Activated naive CD4-positive, alpha-beta T cell treated with anti-CD3 and anti-CD28 coated beads, Interleukin-2, amount 50 U/mL, for 24 hours (primary cell): ENCODE data around the gene KLK5.

Experiments
- H3K27ac Mint-ChIP-seq: one replicate; pipeline ENCODE4 v1.8.0; 2021; ENCODE audit warnings: mild to moderate bottlenecking, mixed read lengths
- H3K27me3 Mint-ChIP-seq: one replicate; pipeline ENCODE4 v1.8.0; 2021; ENCODE audit warnings: mixed read lengths
- H3K36me3 Mint-ChIP-seq: one replicate; pipeline ENCODE4 v1.8.0; 2021; ENCODE audit warnings: mixed read lengths
- H3K4me1 Mint-ChIP-seq: one replicate; pipeline ENCODE4 v1.8.0; 2021; ENCODE audit warnings: mixed read lengths
- H3K4me3 Mint-ChIP-seq: one replicate; pipeline ENCODE4 v1.8.0; 2021; ENCODE audit warnings: mild to moderate bottlenecking, mixed read lengths
- H3K9me3 Mint-ChIP-seq: one replicate; pipeline ENCODE4 v1.8.0; 2021; ENCODE audit warnings: mixed read lengths

Gene KLK5

DNA sequence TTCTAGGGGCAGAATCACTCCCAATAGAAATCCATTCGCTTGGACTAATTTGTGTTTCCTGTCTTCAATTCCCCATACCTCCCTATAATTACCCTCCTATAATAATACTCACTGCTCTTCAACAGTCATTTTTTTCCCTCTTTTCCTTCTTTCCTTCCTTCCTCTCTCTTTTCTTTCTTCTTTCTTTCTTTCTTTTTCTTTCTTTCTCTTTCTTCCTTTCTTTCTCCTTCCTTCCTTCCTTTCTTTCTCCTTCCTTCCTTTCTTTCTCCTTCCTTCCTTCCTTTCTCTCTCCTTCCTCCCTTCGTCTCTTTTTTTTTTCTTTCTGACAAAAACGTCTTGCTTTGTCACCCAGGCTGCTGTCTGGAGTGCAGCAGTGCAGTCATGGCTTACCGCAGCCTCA, 8.0 kb downstream of the KLK5 start:
- no peaks in the 10 kb centered on the region for H3K4me1 Mint-ChIP-seq
- no peaks in the 10 kb centered on the region for H3K9me3 Mint-ChIP-seq
- H3K4me3 Mint-ChIP-seq, result no peak overlapping the region
- H3K27me3 Mint-ChIP-seq, result peaks cover 22% of the 10 kb centered on the region
- no peak overlapping the region for H3K27ac Mint-ChIP-seq
- H3K36me3 Mint-ChIP-seq, result no peaks in the 10 kb centered on the region

DNA sequence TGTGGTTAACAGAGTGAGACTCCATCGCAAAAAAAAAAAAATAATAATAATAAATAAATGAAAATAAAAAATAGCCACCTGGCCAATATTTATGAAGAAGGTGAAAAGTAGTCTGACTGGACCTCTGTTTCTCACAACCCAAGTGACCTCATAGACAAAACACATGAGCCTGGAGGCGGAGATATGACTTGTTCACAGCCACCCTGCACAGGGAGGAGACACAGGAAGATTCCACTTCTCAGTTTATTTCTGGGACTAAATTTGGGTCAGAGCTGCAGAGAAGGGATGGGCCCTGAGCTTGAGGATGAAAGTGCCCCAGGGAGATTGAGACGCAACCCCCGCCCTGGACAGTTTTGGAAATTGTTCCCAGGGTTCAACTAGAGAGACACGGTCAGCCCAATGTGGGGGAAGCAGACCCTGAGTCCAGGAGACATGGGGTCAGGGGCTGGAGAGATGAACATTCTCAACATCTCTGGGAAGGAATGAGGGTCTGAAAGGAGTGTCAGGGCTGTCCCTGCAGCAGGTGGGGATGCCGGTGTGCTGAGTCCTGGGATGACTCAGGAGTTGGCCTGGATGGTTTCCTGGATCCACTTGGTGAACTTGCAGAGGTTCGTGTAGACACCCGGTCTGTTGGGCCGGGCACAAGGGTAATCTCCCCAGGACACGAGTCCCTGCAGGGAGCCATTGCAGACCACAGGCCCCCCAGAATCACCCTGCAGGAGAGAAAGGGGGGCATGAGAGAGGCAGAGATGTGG, 9.6 kb downstream of the KLK5 start:
- no peaks in the 10 kb centered on the region for H3K36me3 Mint-ChIP-seq
- H3K4me1 Mint-ChIP-seq, result no peaks in the 10 kb centered on the region
- peaks cover 19% of the 10 kb centered on the region for H3K27me3 Mint-ChIP-seq
- H3K27ac Mint-ChIP-seq, result no peak overlapping the region
- no peak overlapping the region for H3K4me3 Mint-ChIP-seq
- H3K9me3 Mint-ChIP-seq, result no peaks in the 10 kb centered on the region

DNA sequence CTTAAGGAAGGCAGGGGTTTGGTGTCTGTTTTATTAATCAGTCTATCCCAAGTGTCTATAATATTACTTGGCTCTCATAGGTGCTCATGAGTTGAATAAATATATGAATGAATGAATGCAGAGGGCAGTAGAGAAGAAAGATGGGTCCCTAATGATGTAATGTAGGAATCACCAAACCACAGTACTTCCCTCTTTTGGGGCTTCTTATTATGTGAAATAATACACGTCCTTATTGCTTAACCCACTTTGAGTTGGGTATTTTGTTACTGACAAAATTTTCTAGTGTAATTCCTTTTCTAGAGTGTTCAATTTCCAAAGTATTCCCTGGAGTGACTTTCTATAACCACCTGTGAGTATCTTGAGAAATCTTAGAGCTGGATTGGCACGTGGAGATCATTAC, 13.2 kb downstream of the KLK5 start:
- no peaks in the 10 kb centered on the region for H3K36me3 Mint-ChIP-seq
- H3K9me3 Mint-ChIP-seq, result no peaks in the 10 kb centered on the region
- no peaks in the 10 kb centered on the region for H3K4me1 Mint-ChIP-seq
- no peak overlapping the region for H3K4me3 Mint-ChIP-seq
- H3K27ac Mint-ChIP-seq, result no peak overlapping the region
- peaks cover 21% of the 10 kb centered on the region for H3K27me3 Mint-ChIP-seq

DNA sequence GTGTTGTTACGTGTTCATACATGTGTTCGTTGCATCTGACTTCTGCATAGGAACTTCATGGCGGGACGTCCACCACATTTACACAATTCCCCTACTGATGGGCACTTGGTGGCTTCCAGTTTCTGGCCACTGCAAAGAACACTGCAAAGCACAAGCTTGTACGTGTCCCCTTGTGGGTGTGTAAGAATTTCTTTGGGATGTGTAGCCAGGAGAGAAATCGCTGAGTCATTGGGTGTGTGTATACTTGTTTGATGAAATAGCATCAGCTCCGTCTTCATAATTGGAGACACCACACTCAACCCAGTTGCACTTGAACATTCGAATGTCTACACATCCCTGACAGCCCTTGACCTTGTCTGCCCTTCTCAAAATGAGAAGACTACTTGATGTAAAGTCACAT, 19.2 kb downstream of the KLK5 start:
- no peaks in the 10 kb centered on the region for H3K9me3 Mint-ChIP-seq
- H3K4me1 Mint-ChIP-seq, result no peaks in the 10 kb centered on the region
- H3K4me3 Mint-ChIP-seq, result no peak overlapping the region
- no peaks in the 10 kb centered on the region for H3K36me3 Mint-ChIP-seq
- H3K27ac Mint-ChIP-seq, result no peak overlapping the region
- H3K27me3 Mint-ChIP-seq, result peaks cover 28% of the 10 kb centered on the region

GRCh38 chr19:50932690-50933083, 20.2 kb downstream of the KLK5 start:
- no peak overlapping the region for H3K4me3 Mint-ChIP-seq
- H3K27me3 Mint-ChIP-seq, result peaks cover 32% of the 10 kb centered on the region
- H3K9me3 Mint-ChIP-seq, result no peaks in the 10 kb centered on the region
- no peaks in the 10 kb centered on the region for H3K4me1 Mint-ChIP-seq
- no peaks in the 10 kb centered on the region for H3K36me3 Mint-ChIP-seq
- no peak overlapping the region for H3K27ac Mint-ChIP-seq

DNA sequence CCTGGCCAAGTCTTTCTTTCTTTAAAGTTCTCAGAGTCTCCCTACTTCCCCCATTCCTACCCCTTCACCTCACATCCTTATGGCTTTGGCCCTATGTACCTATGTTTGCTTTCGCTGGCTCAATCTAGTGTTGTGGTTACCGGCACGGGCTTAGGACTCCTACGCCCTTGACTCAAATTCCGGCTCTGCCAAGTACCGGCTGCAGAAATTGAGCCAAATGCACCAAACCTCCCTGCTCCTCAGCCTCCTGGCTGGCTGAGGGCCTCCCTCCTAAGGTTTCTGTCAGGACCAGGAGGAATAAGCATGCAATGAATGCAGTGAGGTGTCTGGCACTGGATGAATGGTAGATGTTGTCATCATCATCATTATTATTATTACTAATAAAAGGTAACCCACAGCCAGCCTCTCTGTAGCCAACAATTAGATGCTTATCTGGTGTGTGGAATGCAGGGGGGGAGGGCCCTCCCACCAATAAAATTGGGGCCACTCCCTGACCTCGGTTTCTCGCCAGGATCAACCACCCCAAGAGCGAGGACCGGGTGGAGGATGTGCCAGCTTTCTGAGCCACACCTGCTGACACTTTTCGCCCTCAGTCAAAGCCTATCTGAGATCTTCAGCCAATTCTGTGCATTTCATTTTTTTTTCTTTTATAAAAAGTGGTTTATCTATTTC, 20.7 kb downstream of the KLK5 start:
- Mint-ChIP-seq H3K4me1 (no peaks in the 10 kb centered on the region), H3K36me3 (no peaks in the 10 kb centered on the region), H3K9me3 (no peaks in the 10 kb centered on the region), H3K4me3 (no peak overlapping the region), H3K27me3 (peaks cover 32% of the 10 kb centered on the region), H3K27ac (no peak overlapping the region)

DNA sequence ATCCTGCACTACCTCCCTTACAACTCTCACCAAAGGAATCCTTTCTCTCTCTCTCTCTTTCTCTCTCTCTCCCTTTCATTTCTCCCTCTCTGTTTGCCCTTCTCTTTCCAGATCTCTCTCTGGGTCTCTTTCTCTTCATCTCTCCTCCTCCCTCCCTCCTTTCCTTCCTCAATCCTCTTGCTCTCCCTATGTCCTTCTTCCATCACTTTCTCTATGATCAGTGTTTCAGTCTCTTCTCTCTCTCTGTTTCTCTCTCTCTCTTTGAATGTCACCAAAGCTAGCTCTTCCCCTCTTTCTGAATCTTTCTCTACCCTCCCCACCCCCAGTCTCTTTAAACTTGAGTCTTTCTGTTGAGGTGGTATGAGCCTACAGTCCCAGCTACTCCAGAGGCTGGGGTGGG, 21.8 kb downstream of the KLK5 start:
- peaks cover 31% of the 10 kb centered on the region for H3K27me3 Mint-ChIP-seq
- no peak overlapping the region for H3K4me3 Mint-ChIP-seq

DNA sequence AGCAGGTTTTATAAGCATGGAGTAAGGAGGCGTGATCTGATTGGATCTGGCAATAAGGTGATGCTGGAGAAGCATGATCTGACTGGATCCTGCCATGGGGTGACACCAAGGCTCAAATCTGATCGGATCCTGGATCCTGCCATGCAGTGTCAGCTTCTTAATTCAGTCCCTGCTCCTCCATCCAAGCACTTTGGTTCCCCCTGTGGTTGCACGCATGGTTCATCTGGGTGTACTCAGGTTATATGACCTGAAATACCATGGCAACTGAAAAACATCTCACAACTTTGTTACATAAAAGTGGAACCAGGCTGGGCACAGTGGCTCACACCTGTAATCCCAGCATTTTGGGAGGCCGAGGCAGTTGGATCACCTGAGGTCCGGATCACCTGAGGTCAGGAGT, 24.0 kb downstream of the KLK5 start:
- no peaks in the 10 kb centered on the region for H3K9me3 Mint-ChIP-seq
- no peak overlapping the region for H3K4me3 Mint-ChIP-seq
- no peak overlapping the region for H3K27ac Mint-ChIP-seq
- H3K27me3 Mint-ChIP-seq, result peaks cover 27% of the 10 kb centered on the region
- H3K36me3 Mint-ChIP-seq, result no peaks in the 10 kb centered on the region
- H3K4me1 Mint-ChIP-seq, result no peaks in the 10 kb centered on the region

More for the DNA sequence above, 21.8 kb downstream of the KLK5 start:
- H3K4me1 Mint-ChIP-seq, result no peaks in the 10 kb centered on the region
- H3K9me3 Mint-ChIP-seq, result no peaks in the 10 kb centered on the region
- no peak overlapping the region for H3K27ac Mint-ChIP-seq
- H3K36me3 Mint-ChIP-seq, result no peaks in the 10 kb centered on the region

- H3K4me3 Mint-ChIP-seq, result no peak overlapping the region
- H3K36me3 Mint-ChIP-seq, result no peaks in the 10 kb centered on the region
- H3K9me3 Mint-ChIP-seq, result no peaks in the 10 kb centered on the region
- H3K27ac Mint-ChIP-seq, result no peak overlapping the region
- H3K4me1 Mint-ChIP-seq, result peaks cover 9% of the 10 kb centered on the region
- H3K27me3 Mint-ChIP-seq, result peaks cover 21% of the 10 kb centered on the region
Measured at GRCh38 chr19:50926144-50926543, 26.7 kb downstream of the KLK5 start.

- no peak overlapping the region for H3K27ac Mint-ChIP-seq
- H3K36me3 Mint-ChIP-seq, result no peaks in the 10 kb centered on the region
- H3K4me1 Mint-ChIP-seq, result peaks cover 9% of the 10 kb centered on the region
- H3K4me3 Mint-ChIP-seq, result no peak overlapping the region
- H3K27me3 Mint-ChIP-seq, result peaks cover 19% of the 10 kb centered on the region
- H3K9me3 Mint-ChIP-seq, result no peaks in the 10 kb centered on the region
Measured at GRCh38 chr19:50925734-50926133, 27.1 kb downstream of the KLK5 start.

- Mint-ChIP-seq H3K4me3 (no peak overlapping the region), H3K4me1 (peaks cover 9% of the 10 kb centered on the region), H3K9me3 (no peaks in the 10 kb centered on the region), H3K36me3 (no peaks in the 10 kb centered on the region), H3K27me3 (peaks cover 18% of the 10 kb centered on the region), H3K27ac (no peak overlapping the region)
Measured at GRCh38 chr19:50924586-50924985, 28.3 kb downstream of the KLK5 start.

DNA sequence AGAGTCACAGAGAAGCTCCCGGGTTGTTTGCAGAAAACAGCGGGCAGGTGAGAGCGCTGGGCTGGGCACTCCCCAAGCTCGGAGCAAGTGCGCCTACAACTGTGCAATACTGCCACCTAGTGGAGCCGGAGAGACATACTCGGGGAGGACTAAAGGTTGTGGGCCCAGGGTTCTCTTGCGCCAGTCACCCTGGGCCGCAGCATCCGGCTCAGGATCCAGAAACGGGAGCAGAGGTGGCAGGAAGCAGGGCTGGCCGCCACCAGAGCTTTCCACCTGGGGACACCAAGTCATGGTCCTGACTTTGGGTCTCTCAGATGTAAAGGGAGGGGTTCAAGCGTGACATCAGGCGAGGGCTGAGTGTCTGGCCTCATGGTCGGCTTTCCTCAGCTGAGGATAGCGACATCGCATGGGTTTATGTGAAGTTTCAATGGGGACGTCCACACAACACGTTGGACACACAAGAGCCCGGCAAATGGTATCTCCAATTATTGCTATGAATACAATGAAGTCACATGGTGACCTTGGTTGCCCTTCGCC, 30.5 kb downstream of the KLK5 start:
- no peak overlapping the region for H3K4me3 Mint-ChIP-seq
- no peaks in the 10 kb centered on the region for H3K9me3 Mint-ChIP-seq
- H3K27me3 Mint-ChIP-seq, result peaks cover 22% of the 10 kb centered on the region
- H3K4me1 Mint-ChIP-seq, result peaks cover 9% of the 10 kb centered on the region
- H3K36me3 Mint-ChIP-seq, result no peaks in the 10 kb centered on the region
- no peak overlapping the region for H3K27ac Mint-ChIP-seq

GRCh38 chr19:50921426-50922316, 31.2 kb downstream of the KLK5 start:
- Mint-ChIP-seq H3K9me3 (no peaks in the 10 kb centered on the region), H3K4me1 (peaks cover 9% of the 10 kb centered on the region), H3K27me3 (peaks cover 25% of the 10 kb centered on the region), H3K27ac (no peak overlapping the region), H3K36me3 (no peaks in the 10 kb centered on the region), H3K4me3 (no peak overlapping the region)

DNA sequence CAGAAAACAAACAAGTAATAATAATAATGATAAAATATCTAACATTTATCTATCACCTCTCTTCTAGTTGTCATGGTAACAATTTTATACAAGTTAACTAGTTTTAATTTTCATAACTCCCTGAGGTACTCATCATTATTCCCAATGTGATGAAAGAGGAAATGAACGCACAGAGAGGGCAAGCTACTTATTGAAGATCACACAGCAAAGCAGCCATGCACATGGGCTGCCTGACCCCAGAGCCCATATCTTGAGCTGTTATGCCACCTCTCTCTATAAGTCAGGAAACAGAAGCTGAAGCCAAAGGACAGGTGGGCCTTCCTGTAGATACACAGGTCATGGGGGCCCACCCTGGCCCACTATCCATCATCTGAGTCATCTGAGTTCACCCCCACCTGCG, 36.8 kb downstream of the KLK5 start:
- peaks cover 24% of the 10 kb centered on the region for H3K27me3 Mint-ChIP-seq
- no peaks in the 10 kb centered on the region for H3K36me3 Mint-ChIP-seq
- no peak overlapping the region for H3K27ac Mint-ChIP-seq
- H3K9me3 Mint-ChIP-seq, result no peaks in the 10 kb centered on the region
- no peak overlapping the region for H3K4me3 Mint-ChIP-seq
- no peaks in the 10 kb centered on the region for H3K4me1 Mint-ChIP-seq

GRCh38 chr19:50912727-50913716, 39.8 kb downstream of the KLK5 start:
- Mint-ChIP-seq H3K4me3 (no peak overlapping the region), H3K27me3 (peaks cover 38% of the 10 kb centered on the region), H3K4me1 (peaks cover 4% of the 10 kb centered on the region), H3K9me3 (no peaks in the 10 kb centered on the region), H3K27ac (no peak overlapping the region), H3K36me3 (no peaks in the 10 kb centered on the region)
